Measurements from ENCODE around the gene HSD11B2.
A peak's percentile ranks its signal among the peaks of the same experiment; 100 is the strongest.

HSD11B2 gene

GRCh38 chr16:67393788-67394154 lies 37.1 kb upstream of the HSD11B2 start:
- no peak for DNase-seq (ENCODE audit: low spot score)
- TF ChIP-seq, protein P1, sequence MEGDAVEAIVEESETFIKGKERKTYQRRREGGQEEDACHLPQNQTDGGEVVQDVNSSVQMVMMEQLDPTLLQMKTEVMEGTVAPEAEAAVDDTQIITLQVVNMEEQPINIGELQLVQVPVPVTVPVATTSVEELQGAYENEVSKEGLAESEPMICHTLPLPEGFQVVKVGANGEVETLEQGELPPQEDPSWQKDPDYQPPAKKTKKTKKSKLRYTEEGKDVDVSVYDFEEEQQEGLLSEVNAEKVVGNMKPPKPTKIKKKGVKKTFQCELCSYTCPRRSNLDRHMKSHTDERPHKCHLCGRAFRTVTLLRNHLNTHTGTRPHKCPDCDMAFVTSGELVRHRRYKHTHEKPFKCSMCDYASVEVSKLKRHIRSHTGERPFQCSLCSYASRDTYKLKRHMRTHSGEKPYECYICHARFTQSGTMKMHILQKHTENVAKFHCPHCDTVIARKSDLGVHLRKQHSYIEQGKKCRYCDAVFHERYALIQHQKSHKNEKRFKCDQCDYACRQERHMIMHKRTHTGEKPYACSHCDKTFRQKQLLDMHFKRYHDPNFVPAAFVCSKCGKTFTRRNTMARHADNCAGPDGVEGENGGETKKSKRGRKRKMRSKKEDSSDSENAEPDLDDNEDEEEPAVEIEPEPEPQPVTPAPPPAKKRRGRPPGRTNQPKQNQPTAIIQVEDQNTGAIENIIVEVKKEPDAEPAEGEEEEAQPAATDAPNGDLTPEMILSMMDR (IDR thresholded peaks at IDR 0.05), result no peak
- H3K27ac ChIP-seq, result peak overlapping the region in 1 of 2 donors; percentile 69
- H3K4me3 ChIP-seq, result peak overlapping the region; percentile 68

DNA sequence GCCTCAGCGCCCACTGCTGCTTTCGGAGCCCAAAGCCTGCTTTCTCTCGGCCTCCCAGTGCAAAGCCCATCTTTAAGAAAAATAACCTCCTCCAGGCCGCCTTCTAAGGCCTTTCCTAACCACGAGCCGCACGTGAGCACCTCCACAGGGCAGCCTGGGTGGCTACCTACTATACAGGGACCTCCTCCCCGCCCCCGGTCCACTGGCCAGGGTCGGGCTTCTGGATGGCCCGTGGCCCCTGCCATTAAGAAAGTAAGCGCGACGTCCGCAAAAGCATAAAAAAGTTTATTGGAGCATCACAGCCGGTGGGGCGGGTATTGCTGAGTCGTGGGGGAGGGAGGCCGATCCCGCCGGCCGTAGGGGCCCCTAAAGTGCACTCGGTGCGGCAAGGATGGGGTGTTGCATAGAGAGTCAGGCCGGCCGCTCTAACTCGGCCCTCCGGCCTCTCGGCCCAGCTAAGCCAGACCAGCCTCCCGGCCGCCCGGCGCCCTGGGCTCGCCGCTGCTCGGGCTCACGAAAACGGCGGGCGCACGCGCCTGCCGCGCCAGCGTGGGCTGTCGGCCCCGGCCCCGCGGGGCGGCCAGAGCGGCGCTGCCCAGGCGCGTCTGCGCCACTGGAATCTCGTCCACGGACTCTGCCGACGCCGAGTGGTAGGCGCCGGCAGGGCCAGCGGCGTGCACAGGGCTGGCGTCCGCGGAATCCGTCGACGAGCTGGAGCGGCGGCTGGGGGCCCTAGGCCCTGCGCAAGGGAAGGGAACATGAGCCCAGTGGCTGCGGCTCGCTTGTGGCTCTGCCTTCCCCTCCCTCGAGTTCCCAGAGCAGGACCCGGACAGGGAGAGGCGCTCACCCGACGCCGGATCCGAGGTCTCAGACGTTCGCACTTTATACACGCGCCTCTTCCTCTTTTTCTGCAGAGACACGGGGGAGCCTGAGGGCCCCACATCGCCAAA lies 36.5 kb upstream of the HSD11B2 start:
- DNase-seq (ENCODE audit: low spot score), result no peak
- TF ChIP-seq, protein P1 (IDR thresholded peaks at IDR 0.05), result no peak
- Histone ChIP-seq H3K4me3 (peak overlapping the region; percentile 68), H3K27ac (peak overlapping the region in 1 of 2 donors; percentile 69)

- DNase-seq (ENCODE audit: low spot score), result no peak
- TF ChIP-seq, protein P1 (IDR thresholded peaks at IDR 0.05), result no peak
- Histone ChIP-seq H3K4me3 (no peak overlapping the region), H3K27ac (peak overlapping the region in 1 of 2 donors; percentile 69)
Measured at GRCh38 chr16:67395105-67395457, 35.8 kb upstream of the HSD11B2 start.

DNA sequence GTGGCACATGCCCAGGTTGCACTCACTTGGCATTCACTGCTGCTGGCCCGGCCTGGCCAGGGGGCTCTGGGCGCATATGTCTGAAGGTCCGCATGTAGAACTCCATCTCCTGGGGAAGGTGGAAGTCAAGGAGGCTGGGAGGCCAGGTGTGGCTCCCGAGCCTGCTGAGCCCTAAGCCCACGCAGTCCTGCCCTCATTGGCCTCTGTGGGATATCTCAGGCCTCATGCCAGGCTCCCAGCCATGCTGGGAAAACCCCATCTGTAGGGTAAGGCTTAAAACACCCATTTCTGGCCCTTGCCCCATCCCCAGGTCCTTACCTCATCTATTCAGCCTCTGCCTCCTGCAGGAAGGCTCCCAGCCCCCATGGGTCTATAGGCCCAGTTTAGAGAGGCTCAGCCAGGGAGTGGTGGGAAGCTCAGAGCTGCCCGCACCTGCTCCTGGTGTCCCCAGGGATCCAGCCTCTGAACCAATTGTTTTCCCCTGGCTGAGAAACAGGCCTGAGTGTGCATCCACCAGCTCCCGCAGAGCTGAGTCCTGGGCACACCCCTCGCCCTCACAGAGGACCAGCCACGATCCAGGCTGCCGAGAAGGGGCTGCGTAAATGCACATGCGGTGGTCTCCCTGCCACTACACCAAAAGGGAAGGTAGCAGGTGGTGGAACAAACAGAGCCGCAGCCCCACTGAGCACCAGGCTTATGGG lies 35.3 kb upstream of the HSD11B2 start:
- DNase-seq (ENCODE audit: low spot score), result no peak
- TF ChIP-seq, protein P1 (IDR thresholded peaks at IDR 0.05), result no peak
- H3K27ac ChIP-seq, result peak overlapping the region in 1 of 2 donors; percentile 69
- H3K4me3 ChIP-seq, result peak overlapping the region; percentile 4

DNA sequence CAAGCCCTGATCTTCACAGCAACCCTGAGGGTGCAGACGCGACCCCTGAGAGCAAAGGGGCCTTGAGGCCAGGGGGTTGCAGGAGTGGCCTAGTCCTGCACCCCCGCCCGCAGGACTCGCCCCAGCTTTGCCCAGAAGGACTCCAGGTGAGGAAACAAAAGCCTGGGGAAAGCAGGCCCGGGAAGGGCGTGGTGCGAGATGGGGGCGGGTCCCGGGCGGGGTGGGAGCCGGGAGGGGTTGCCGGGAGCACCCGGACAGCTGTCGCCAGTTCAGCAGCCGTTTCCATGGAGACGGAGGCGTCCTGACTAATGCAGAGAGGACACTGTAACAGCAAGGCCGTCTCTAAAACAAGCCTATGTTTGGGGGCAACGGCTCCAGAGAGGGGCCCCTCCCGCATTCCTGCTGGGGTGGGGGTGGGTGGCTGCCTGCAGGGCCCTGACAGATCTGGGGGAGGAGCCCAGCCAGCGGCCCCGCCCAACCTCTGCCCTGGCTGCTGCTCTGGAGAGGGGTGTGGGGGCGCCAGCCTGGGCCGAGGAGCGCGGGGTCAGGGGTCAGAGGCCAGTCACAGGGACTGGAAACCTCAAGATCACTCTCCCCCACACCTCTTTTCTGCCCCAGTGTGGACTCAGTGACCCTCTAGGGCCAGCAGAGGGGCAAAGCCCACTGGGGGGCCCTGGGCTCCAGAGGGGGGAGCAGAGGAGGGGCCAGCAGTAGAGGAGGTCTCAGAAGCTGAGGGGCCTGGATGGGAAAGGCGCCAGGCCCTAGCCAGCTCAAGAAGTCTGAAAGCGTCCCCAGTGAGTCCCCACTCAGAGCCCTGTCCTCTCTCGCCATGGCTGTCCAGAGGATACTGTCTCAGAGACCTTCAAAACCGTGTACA lies 34.5 kb upstream of the HSD11B2 start:
- Histone ChIP-seq H3K4me3 (peak overlapping the region; percentile 4), H3K27ac (peak overlapping the region; percentile 34 to 75)
- DNase-seq (ENCODE audit: low spot score), result peak; percentile 90
- TF ChIP-seq, protein P1 (IDR thresholded peaks at IDR 0.05), result no peak

- Histone ChIP-seq H3K4me3 (no peak overlapping the region), H3K27ac (peak overlapping the region; percentile 34 to 75)
- TF ChIP-seq, protein P1 (IDR thresholded peaks at IDR 0.05), result no peak
- no peak for DNase-seq (ENCODE audit: low spot score)
Measured at GRCh38 chr16:67397036-67397801, 33.7 kb upstream of the HSD11B2 start.

All from coronary artery (tissue), 2 donors.